COLO668 (cell line): ENCODE results near the gene CLN6.
"Not testable (repeated sequence)": the region's sequence is repeated elsewhere in the genome, so short reads cannot be mapped to it uniquely, and the experiment has no call there.

Source experiments
- DNase-seq: peaks from one replicate; lab custom pipeline; 2025; ENCODE audit not compliant: unreplicated experiment; lab: John Stamatoyannopoulos, UW

Gene CLN6

DNA sequence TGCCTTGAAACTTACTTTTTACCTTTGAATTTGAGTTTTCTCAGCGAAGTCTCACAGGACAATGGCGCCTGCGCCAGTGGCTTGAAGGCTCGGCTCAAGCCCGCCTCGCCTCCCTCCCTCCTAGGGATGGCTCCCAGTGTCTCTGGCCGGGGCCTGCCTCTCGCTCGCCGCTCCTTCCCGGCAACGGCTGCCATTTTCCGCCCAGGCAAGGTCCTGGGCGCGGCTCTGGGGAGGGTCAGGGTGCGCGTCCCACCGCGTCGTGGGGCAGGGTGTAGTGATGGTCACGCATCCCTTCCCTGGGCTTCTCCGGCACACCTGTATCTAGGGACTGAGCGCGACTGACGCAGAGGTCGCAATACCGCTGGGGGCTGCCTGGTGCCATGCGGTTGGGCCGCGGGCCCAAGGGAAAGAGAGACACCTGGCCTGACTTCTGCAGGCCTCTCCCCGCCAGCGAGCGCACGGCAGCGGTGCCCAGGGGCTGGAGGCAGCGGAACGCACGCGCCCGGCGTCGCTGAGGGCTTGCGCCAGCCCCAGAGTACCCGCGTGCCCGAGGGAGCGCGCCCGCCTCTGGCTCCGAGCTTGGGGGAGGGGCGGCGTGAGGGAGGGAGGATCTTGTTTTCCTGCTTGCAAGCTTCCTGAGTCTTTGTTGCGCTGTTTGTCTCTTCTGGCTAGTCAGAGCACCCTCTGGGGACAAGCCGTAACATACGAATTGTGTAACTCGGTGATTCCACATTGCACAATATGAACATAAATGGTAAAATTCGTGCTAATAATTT lies 27.3 kb upstream of the CLN6 start:
- DNase-seq = peak; percentile 97

DNA sequence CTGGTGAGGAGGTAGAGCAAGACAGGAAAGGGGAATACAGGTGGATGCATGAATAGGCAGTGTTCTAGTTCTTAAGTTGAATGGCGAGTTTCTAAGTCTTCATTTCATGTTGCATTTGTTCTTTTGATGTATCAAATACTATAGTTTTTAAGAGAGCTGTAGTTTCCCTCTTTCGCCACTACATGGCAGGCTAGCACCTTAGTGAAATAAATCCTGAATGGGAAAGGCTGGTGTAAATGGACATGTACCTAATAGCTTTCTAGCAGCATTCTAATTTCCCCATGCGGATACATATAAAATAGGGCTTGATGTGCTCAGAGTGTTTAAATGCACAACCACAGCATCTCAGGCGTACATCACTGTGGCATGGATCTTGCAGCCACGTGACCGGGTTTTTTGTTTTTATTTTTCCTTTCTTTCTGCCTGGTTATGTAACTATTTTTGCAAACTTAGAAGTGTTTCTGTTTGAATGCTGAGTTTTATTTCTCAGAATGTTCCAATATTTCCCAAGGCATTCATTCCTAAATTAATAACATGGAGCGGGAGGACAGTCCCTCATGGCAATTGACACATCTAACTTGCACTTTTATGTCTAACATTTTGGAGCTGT lies 23.5 kb upstream of the CLN6 start:
- peak; percentile 47 for DNase-seq

DNA sequence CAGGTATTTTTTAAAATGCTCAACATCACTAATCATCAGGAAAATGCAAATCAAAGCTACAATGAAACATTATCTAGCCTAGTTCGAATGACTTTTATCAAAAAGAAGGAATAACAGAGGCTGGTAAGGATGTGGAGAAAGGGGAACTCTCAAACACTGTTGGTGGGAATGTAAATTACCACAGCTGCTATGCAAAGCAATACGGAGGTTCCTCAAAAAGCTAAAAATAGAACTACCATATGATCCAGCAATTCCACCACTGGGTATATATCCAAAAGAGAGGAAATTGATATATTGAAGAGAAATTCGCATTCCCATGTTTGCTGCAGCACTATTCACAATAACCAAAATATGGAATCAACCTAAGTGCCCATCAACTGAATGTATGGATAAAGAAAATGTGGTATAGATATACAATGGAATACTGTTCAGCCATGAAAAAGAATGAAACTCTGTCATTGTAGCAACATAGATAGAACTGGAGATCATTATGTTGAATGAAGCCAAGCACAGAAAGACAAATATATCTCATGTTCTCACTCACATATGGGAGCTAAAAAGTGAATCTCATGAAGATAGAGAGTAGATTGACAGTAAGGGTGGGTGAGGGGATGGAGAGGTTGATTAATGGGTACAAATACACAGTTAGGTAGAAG lies 19.7 kb upstream of the CLN6 start:
- no peak for DNase-seq

DNA sequence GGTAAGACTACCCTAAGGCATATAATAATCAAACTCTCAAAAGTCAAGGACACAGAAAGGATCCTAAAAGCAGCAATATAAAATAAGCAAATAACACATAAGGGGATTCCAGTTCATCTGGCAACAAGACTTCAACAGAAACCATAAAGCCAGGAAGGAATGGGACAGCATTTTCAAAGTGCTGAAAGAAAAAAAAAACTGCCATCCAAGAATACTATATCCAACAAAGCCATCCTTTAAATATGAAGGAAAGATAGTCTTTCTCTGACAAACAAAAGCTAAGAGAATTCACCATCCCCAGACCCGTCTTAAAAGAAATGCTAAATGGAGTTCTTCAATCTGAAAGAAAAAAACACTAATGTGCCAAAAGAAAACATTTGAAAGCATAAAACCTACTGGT lies 14.7 kb upstream of the CLN6 start:
- DNase-seq = no peak

DNA sequence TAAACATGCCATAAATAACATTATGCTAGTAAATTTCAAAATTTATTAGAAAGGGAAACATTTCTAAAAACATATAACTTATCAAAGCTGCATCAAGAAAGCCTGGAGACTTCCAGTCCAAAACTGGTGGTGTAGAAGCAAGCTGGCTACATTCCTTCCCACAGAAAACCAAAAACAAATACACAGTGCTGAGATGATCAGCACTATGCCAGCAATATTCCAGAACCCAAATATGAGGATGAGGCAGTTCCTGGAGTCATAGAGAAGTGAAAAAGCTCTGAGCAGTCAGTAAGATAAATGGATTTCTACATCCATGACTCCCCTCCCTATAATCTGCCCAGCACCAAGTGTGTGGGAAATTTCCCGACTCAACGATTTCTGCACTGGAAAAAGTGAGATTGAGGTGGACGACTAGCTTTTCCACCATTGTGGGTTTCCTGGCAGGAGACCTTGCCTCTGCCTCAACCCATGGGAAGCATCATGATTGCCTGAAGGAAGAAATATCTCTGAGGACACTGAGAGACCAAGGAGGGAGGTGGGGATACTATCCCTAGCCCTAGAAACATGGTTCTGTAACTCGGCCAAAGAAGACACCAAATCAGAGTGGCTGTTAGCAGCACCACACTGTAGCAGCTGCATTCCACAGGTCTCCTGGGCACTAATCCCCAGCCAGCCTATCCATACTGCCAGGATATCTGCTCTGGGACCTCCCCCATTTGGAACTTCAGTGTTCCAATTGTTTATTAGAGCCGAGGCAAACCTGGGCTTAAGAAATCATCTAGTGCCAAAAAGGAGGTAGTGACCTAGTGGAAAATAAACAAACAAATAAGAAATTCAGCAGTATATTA lies 11.8 kb upstream of the CLN6 start:
- no peak for DNase-seq

DNA sequence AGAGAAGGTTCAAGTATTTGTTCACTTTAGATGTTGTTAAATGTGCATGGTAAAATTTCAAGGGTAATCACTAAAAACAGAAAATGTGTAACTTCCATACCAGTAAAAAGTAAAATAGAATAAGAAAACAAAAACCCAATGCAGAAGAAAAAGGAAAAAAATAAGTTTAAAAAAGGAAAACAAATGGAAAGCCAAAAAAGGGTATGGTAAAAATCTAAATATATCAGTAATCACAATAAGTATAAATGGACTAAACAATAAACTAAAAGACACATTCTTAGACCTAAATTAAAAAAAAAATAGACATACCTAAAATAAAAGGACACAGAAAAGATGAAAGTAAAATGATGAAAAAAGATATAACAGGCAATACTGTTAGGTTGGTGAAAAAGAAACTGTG lies 9.5 kb upstream of the CLN6 start:
- no peak for DNase-seq

DNA sequence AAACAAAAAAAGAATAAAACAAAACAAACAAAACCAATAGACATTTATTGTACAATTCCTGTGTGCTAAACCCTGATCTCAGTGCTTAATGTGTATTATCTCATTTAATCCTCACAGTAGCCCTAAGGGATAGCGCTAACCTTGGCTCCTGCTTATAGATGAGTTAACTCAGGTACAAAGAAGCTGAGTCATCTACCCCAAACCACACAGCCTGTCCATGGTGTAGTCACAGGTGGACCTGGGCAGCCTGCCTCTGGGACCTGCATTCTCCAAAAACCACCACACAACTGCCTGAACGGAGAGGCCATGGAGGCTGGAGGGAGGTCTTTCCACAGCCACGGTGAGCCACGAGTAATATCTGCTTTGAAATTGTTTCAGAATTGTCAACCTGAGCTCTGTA lies 5.5 kb upstream of the CLN6 start:
- DNase-seq = no peak

DNA sequence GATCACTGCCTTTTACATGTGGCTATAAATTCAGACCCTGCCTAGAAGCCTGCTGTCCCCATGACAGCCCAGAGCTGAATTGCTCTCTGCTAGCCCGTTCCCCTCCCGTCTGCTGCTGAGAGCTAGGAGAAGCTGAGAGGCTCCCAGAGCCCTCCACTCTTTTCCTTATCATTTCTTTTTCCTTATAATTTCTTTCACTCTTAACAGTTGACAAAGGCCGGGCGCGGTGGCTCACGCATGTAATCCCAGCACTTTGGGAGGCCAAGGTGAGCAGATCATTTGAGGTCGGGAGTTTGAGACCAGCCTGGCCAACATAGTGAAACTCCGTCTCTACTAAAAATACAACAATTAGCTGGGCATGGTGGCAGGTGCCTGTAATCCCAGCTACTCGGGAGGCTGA lies 5.0 kb upstream of the CLN6 start:
- not testable (repeated sequence) for DNase-seq

DNA sequence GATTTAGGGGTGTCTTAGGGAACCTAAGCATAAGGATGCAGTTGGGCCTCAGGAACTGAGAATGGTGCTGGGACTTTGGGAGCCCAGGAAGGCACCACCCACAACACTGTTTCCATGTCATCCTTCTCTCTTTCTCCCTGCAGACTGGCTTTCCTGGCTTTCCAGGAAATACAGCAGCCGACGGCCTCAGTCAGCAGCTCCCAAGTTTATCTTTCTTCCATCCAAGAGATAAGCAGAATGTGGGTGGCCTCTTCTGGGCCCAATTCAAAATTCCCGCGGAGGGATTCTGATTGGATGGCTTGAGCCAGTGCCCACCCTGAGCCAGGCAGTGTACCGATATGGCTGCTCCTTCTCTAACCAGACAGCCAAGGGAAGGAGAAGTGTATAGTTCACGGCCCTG lies 4.5 kb upstream of the CLN6 start:
- no peak for DNase-seq

DNA sequence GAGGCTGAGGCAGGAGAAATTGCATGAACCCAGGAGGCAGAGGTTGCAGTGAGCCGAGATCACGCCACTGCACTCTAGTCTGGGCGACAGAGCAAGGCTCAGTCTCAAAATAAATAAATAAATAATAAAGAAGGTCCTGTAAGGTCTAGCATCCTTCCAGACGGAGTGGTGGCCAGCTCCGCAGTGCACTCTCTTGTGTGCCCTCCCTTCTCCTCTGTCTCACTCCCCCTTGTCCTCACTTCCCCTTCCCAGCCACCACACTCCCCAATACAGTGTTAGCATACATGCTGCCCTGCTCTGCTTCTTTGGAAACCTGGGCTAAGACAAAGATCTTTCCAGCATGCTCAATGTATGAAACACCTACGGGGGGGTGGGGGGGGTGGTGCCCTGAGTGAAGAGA lies 3.4 kb upstream of the CLN6 start:
- no peak for DNase-seq

DNA sequence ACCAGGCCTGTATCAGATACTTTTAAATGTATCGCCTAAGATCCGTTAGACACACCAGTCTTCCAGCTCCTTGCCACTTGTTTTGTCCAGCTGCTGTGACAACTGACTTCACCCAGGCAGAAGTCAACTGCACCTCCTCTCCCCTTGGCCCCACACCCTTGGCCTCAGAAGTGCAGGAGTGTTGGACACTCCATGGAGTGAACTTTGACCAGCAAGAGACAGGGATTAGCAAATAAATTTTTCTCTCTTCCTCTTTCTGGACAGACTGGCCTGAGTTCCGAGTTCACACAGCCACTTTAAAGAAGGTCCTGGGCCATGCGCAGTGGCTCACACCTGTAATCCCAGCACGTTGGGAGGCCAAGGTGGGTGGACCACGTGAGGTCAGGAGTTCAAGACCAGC lies 2.9 kb upstream of the CLN6 start:
- no peak for DNase-seq

DNA sequence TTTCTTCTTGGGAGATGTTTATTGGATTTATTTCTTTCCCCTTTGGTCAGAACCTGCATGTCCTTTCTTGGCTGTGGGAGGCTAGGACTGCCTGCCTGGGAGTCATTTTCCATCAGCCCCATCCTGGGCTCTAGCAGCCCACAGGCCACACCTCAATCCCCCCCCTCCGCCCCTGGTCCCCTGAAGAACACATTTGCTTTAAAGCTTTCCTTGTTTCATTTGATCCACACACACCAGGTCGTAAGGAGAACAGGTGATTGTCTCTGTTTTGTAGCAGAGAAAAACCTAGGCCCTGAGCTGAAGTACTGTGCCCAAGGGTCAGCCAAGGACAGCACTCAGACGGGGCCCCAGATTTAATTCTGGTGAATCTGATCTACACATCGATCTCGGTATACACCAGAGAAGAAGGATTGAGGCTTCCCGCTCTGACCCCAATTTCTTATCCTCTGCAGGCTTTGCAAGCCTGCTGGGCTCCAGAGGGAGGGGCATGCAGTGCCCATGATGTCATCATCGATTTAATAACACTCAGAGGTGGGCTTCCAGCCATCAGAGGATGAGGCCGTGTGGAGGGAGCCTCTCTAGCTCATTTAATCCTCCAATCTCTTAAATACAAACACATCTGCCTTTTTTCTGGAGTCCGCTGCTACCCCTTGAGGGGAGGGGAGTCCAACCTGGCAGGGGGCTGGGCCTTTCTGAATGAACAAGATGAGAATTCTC lies 1.7 kb upstream of the CLN6 start:
- DNase-seq = no peak

DNA sequence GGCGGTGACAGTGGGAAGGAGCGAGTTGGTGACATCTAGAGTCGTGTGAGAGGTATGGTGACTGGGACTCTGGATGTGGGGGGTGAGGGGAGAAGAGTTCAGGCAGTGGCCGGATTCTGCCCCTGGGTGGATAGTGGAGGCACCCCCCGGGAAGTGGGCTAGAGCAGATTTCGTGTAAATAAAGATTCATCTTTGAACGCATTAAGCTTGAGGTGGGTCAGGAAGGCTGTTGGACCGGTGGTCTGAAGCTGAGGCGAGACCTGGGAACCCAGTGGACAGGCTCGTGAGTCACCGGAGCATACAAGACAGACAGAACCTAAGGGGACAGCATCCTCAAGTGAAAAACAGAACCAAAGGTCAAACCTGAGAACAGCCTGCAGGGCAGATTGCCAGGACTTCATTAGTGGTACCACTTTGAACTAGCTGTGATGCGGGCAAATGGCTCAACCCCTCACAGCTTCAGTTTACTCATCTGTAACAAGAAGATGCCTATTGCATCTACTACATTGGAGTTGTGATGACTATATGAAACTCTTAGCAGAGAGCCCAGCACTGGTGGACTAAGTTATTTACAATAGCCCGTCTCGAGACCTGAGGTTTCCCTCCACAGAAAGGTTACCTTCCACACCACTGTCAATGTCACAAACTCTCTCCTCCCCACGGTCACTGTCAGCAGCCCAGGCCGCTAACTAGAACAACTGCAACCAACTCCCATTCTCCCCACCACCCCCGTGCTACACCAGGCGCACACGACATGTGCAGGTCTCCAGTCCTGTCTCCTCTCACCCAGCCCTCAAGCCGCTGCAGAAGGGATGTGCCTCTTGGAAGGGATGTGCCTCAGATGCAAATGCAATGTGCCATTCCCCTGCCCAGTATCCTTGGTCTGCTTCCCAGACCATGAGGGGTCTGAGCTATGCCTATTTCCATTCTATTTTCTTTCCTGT lies 901 bp upstream of the CLN6 start:
- no peak for DNase-seq

DNA sequence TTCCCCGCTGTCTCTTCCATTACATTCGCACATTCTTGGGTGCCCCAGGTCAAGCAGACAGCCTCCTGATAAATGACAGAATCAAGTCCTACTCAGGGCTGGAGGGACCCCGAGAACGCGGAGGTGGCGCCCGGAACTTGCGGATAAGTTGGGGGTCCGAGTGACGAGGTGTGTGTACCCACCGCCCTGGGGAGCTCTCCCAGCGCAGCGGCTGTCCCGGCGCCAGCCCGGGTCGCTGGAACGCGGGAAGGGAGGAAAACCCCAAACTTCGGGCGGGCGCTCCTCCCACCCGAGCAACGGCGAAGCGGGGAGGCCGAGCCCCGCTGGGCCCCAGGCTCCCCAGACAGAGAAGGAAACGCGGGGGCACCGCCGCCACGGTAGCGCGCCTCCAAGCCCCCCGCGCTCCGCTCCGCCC lies 550 bp downstream of the CLN6 start:
- DNase-seq = no peak

DNA sequence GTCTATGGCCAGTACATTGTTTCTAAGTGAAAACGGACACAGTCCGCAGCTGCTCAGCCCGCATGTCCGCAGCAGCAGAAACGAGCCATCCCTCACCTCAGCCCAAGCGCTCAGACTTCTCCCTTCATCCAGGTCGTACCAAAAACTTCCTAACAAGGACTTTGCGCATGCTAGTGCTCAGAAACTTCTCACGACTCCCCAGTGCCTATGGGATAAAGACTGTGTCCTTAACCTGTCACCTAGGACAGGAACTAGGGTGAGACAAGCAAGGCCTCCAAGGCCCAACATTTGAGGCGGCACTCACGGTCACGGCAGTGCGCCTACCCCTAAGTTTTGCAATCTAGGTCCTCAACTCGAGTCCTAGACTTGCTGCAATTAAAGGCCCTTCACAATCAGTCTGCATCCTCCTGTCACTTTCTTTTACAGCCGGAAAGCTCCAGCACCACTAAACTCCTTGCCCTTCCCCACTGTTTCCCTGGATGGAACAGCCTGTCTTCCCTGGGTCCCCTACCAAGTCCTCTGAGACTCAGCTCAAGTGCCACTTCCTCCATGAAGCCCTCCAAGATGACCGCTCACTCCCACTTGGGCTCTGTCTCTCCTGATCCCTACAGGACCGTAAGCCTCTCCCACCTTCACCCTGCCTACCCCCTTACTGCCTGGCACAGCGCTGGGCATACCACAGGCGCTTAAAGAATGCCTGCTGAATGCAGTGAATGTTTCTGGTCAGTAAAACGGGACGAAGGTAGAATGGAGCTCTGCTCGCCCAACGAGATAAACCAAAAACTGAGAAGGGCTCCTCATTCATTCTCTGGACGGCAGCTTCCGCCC lies 1.2 kb downstream of the CLN6 start:
- peak; percentile 32 for DNase-seq

DNA sequence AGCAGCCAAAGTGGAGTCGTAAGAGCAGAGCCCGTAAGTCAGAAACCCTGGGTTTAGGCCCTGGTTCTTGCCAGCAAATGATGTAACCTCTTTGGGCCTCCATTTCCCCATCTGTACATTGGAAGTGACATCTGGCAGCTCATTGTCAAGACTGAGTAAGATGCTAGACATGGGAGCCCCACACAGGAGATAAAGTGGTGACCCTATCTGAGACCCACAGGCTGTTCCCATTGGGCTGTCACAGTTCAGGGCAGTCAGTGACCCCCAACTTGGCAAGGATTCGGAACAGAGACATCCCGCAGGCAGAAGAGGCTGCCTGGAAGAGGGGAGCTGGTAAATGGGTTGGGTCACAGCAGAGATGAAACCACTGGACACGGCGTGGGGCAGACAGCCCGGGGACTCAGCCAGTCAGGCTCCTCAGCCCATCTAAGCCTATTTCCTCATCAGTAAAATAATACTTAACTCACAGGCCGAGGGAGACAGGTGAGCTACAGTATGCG lies 1.8 kb downstream of the CLN6 start:
- no peak for DNase-seq

DNA sequence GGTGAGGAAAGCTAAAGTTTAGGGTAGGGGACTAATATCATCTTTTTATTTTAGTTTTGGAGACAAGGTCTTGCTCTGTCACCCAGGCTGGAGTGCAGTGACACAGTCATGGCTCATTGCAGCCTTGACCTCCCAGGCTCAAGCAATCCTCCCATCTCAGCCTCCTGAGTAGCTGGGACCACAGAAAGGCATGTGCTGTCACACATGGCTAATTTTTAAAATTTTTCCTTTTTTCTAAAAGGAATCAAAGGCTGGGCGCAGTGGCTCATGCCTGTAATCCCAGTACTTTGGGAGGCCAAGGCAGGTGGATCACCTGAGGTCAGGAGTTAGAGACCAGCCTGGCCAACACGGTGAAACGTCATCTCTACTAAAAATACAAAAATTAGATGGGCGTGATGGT lies 4.1 kb downstream of the CLN6 start:
- DNase-seq = not testable (repeated sequence)

DNA sequence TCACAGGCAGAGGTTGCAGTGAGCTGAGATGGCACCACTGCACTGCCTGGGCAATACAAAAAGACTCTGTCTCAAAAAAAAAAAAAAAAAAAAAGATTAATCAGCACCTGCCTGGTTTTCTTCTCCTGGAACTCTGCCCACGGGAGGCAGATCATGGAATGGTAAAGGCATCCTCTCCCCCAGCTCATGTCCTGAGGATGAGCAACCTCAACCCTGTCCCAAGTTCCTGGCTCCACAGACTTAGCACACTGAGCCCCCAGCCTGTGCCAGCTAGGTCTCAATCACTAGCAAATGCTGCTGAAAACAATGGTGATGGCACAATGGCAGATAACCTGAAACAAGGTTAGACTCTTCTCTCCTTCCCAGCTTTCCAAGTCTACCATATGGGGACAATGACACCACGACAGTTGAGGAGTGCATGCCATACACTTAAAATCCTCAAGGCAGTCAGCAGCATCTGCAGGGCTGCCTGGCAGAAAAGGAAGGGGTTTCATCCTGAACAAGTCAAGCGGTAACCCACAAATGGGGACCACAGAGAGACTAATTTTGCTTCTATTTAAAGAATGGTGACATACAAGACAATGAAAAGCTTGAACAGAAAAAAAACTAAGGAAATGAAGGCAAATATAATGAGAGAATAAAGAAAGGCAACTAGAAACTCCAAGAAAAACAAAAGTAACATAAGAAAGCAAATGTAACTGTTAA lies 4.8 kb downstream of the CLN6 start:
- no peak for DNase-seq
